Esophagus squamous epithelium (tissue), 4 donors: ENCODE data around the gene POU6F2.
"Not testable (repeated sequence)": the region's sequence is repeated elsewhere in the genome, so short reads cannot be mapped to it uniquely, and the experiment has no call there.

Source experiments
- POLR2A ChIP-seq, 4 donors: fragments of 450-650 bp; IDR thresholded peaks; one replicate each; pipeline ENCODE4 v1.6.1; 2017; ENCODE audit warnings: antibody characterized with exemption in 4 of 4, mild to moderate bottlenecking in 4 of 4, moderate library complexity in 3 of 4
- TF ChIP-seq, protein P1 (sequence below), 6 experiments: fragments of 450-650 bp in 4 of 6; fragments of 200-600 bp in 2 of 6; sonication (generic) in 2 of 6; IDR thresholded peaks; one replicate each; pipeline ENCODE4 v1.5.1; 2016 to 2019; ENCODE audit warnings: antibody characterized with exemption in 6 of 6, mild to moderate bottlenecking in 4 of 6, moderate library complexity in 4 of 6

DNA sequence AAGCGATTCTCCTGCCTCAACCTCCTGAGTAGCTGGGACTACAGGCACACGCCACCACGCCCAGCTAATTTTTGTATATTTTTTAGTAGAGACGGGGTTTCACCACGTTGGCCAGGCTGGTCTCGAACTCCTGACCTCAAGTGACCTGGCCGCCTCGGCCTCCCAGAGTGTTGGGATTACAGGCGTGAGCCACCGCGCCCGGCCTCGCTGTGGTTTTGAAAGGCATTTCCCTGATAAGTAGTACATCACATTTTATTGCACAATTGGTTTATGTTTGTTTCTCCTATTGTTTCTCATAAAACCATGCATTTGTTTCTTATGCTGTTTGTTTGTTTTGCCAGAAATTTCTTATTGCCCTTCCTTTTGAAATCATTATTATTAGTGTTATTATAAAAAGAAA, 353.9 kb downstream of the POU6F2 start:
- TF ChIP-seq POLR2A (IDR thresholded peaks at IDR 0.05) = not testable (repeated sequence)
- TF ChIP-seq, protein P1, sequence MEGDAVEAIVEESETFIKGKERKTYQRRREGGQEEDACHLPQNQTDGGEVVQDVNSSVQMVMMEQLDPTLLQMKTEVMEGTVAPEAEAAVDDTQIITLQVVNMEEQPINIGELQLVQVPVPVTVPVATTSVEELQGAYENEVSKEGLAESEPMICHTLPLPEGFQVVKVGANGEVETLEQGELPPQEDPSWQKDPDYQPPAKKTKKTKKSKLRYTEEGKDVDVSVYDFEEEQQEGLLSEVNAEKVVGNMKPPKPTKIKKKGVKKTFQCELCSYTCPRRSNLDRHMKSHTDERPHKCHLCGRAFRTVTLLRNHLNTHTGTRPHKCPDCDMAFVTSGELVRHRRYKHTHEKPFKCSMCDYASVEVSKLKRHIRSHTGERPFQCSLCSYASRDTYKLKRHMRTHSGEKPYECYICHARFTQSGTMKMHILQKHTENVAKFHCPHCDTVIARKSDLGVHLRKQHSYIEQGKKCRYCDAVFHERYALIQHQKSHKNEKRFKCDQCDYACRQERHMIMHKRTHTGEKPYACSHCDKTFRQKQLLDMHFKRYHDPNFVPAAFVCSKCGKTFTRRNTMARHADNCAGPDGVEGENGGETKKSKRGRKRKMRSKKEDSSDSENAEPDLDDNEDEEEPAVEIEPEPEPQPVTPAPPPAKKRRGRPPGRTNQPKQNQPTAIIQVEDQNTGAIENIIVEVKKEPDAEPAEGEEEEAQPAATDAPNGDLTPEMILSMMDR (IDR thresholded peaks at IDR 0.05) = not testable (repeated sequence)
